Measurements from ENCODE around the gene DIS3L2.
"Not testable (repeated sequence)": the region's sequence is repeated elsewhere in the genome, so short reads cannot be mapped to it uniquely, and the experiment has no call there.

Gene DIS3L2

DNA sequence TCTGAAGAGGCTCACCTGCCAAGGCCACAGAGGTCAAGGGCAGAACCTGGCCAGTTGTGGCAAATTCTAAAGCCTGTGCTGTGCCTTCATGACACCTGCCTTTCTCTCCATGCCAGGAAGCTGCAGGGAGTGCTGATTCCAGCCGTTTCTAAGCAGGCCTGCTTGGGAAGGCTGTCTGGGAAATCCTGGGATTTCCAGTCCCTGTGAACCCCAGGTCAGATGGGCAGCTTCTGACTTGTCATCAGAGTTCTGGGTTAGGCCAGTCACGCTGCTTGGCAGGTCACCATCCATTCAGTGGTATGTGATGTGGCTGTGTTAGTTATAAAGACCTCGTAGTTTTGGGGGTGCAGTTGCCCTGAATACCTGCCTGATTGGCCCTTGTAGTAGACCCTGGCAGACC is 346.3 kb downstream of the DIS3L2 start:
- no peak for DNase-seq

DNA sequence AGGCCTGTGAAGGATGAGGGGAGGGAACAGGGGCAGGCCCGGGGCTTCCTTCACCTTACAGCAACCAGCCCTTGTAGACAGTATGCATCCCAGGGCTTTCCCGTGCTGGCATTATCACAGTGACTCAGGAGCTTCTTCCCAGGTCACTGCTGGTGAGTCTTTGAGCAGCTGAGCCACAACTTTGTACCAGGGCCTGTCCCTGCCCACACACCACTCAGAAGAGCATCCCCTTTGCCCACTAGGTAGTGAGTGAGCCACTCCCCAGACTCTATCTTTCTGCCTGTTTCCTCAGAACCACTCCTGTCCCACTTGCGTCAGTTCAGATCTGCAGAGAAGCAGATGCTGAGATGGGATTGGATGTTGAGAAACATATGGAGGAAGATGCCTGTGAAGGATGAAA is 347.5 kb downstream of the DIS3L2 start:
- no peak for DNase-seq

DNA sequence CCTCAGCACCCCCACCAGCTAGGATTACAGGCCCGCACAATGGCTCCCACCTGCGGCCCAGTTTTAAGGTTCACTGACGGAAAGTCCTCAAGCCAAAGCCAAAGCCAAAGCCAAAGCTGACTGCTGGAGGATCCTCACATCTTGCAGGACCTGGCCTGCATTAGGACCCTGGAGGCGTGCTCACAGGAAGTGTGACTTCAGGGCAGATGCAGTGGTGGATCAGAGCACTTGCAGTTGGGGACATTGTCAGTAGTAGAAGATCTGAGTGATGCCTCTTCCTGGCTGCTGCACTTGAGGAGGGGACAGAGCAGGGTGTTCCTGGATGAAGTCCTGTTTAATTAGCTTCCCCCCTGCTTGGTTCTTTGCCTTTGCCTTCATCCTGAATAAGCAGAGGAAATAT is 348.1 kb downstream of the DIS3L2 start:
- DNase-seq: peak; percentile 35

DNA sequence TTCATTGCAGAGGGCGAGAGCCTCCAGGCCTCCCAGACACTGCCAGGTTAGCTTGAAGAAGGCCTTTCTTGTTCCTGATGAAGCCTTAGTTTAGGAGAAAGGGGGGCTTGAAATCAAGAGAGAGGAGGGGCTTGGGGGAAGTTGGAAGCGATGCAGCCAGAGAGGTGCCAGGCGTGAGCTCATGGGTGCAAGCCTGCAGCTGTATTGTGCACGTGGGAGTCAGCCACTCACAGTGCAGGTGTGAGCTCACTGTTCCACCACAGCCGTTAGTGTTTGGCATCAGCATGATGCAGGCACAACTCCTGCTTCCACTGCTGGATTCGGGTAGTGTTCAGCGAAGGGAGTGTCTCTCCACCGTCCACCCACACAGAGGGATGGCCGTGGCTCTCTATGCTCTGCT is 348.6 kb downstream of the DIS3L2 start:
- no peak for DNase-seq

DNA sequence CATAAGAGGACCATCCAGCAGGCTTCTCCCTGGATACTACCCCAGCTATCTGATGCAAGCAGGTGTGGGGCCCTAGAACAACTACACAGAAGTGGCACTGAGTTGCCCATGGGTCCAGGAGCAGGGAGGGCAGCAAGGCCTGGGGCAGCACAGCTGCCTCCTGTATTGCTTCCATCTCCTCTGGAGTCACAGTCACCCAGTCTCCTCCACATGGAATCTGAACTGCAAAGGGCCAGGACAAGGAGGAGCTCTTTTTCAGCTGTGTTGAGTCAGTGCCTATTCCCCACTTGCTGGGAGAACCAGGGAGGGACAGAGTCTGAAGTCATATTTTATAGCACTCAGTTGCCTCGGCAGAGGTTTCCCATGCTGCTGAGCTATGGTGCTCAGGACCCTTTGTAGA is 349.2 kb downstream of the DIS3L2 start:
- no peak for DNase-seq

DNA sequence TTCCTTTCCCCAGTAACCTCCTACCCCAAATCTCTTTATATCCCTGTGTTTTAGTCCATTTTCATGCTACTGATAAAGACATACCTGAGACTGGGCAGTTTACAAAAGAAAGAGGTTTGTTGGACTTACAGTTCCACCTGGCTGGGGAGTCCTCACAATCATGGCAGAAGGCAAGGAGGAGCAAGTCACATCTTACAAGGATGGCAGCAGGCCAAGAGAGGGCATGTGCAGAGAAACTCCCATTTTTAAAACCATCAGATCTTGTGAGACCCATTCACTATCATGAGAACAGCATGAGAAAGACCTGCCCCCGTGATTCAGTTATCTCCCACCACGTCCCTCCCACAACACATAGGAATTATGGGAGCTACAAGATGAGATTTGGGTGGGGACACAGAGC is 352.1 kb downstream of the DIS3L2 start:
- not testable (repeated sequence) for DNase-seq

DNA sequence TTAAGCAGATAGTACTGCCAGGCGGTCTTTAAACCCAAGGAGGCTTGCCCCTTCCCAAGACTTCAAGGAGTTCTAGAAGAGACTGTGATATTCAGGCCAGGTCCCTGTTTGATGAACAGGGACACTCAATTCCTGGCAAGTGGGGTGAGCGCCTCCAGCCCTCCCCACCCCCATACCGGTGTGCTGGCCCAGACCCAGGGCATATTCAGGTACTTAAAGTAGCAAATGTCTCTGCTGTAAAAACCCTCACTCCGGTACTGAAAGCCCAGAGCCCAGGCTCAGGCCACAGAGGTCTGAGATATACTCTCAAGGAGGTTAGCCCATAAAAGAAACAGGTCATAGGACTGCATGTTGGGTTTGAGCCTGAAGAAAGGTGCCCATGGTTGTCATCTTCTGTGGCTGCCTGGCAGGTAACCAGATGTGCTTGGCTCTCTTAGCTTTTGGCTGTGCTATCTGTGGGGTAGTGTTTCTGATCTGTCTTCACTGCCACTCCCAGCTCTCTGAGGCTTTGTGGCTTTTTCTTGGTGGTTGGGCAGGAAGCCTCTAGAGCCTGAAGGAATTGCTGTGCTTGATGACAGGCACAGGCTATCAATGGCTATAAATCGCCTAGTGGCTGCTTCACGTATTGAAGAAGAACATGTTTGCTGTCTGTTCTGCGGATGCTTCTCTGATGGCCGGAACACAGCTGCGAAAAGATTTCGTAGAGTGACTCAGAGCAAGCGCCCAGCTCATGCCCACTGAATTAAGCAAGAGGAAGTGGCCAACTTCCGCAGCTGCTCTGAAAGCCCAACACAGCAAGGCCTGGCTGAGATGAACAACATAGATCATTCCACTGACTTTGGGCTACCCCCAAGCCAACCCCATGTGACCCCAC is 353.8 kb downstream of the DIS3L2 start:
- peak; percentile 85 for DNase-seq

DNA sequence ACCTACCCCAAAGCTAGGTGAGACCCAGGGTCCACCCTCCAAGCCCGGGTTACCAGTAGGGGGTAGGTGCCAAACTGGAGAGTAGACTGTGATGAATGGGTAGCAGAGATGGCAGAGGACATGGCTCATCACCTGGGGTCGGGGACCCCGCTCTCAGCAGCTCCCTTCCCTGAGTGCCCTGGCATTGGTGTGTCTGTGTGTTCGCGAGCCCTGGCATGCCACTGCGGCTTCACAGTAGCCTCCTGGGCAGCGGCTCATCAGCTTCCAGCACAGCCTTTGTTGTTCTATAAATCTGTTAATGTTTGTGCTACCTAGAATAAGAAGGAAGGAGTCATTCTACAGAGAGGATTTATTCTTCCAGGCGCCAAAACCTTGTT is 354.4 kb downstream of the DIS3L2 start:
- no peak for DNase-seq

DNA sequence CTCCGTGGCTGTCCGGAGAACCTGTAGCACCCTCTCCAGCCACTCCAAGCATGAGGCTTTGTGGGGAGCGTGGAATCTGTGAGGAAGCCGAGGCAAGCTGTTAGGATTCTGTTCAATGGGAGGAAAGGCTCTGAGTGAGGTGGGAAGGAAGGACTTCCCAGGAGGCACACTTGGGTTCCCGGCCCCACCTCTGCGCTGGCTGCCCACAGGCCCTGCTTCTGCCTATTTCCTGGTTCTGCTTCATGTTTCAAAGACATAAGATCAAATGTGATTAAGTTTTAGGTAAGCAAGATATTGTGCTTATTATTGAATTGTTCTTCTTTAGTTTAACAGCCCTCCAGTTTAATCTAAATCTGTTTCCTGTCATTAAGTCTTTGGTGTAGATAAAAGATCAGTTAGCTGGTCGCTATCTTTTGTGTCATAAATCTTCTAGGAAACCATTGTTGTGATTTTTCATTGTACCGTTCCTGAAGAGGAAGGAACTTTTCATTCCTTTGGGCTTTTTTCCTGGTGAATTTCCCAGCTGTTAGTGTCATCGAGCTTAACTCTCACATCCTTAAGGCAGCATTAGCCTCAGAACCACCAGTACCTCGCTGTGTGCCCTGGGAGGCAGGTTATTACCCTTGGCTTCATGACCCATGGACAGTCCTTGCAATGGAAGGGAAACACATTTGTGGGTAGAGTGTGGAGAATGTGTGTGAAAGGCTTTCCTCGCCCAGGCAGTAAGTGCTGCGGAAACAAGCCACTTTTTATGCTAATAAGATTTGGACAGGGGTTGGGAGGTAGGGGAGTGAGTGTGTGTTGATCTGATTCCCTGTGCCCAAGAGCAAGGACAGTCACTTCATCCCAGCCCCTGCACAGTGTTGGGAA is 355.2 kb downstream of the DIS3L2 start:
- no peak for DNase-seq

DNA sequence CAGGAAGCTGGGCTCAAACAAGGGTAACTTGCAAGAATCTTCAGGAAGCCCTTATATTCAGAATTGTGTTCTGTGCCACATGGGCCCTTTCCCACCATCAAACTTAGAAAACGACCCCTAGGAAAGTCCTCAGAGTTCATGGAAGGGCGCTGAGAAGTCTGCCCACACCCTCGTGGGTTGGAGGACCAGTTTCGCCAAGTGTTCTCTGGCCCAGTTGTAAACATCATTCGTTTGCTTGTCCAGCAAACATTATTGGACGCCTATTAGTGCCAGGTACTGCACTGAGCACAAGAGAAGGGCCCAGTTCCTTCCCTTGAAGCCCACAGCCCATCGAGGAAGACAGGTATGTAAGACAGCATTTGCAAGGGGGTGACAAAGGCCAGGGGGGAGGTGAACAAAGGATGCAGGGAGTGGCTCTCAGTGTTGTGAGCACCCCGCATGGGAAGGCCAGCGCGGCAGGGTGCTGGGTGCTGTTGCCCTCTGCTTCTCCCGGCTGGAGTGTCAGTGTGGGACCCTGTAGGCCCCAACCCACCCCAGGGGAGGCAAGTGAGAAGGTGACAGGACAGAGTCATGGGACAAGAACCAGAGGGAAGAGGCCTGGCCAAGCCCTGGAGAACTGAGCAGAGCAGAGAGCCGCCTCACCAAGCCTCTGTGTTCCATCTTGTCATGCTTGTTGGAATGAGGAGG is 356.8 kb downstream of the DIS3L2 start:
- no peak for DNase-seq

DNA sequence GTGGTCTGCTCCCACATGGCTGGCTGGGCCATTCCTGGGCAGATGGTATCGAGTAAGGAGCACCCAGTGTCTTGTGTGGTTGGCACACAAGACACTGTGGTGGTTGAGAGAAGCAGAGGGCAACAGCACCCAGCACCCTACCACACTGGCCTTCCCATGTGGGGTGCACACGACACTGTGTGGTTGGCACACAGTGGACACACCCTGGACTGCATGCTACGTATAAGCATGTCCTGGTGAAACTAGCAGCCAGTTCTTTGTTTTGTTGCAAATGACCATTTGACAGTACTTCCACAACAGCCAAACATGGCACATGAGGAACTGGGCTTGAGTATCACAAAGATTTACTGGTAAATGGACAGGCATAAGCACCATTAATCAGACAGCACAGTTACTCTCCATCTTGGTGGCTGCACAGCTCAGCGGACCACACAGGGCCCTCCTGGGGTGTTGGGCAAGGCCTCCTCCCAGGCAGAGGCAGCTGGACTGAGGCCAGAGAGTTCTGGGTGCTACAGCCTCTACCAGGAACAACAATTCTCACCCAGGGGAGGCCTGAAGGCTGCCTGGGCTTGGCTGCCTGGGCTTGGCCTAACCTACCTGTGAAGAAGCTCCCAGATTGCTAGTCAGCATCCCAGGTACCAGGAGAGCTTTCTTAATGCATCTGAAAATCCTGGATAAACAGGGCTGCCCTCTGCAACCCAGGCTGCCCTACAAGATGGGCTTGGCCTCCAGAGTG is 357.7 kb downstream of the DIS3L2 start:
- DNase-seq: no peak

DNA sequence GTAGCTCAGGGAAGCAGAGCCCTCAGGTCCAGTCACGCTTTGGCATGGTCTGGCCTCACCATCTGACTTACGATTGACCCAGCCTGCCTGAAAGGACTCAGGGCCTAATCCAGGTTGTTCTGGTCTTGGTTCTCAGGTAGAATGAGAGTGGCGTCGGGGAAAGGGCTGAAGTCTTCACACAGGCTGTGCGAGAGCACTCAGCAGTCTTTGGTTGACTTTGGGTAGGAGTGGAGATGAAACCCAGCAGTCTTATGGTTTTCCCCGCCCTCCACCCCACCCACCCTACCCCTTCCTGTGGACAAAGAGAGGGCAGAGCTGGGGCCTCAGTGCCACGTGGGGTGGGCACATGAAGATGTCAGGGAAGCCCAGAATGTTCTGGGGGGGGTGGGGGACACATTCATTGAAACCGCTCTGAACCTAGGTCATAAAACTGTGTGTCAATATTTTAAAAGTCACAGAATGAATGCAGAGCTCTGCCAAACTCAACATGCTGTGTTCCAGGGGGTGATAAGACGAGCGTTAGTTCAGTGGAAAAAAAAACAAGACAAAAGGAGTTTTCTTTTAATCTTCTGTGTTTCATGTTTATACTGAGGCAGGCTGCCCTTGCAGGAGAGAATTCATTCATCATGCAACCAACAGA is 358.4 kb downstream of the DIS3L2 start:
- no peak for DNase-seq

DNA sequence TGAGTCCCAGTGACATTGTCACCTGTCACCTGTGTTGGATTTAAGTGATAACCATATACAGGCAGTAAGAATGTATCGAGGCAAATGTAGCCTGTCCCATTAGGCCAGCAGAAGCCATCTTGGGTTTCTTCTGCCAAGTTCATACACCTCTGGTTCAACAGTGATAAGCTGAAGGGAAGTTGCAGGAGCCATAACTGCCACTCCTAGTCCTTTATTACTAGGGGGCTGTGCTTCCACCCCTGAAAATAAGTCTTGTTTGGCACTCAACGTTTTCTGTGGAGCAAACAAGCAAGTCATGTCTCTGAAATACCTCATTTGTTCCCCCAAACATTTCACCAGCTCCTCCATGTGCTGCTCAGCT is 358.9 kb downstream of the DIS3L2 start:
- DNase-seq: no peak

DNA sequence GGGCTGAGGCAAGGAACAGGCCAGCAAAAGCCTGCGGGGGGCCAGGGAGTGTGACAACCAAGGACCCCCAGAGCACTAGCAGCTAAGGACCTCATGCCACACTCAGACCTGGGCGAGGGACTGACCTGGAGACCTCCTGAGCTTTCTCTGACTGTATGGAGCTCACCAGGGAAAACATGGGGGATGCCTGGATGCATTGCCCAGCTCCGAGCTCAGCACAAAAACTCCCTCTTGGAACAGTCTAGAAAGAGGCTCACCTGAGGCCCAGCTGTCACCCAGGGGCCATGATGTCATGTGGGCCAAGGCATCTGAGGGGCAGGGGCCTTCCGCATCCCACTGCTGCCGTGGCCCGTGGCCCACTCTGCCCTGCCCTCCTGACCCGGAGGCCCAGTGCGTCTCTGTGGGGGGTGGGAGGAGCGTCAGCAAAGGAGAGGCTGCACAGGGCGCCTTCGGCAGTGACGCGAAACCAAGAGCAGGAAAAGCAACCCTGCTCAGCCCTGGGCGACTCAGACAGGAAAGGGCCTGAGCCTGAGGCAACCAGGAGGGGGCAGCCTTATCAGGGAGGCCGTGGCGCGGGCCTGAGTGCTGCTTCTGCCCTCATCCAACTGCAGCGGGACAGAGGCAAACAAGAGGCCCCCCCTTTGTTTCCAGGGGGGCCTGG is 359.8 kb downstream of the DIS3L2 start:
- peak; percentile 61 for DNase-seq

DNA sequence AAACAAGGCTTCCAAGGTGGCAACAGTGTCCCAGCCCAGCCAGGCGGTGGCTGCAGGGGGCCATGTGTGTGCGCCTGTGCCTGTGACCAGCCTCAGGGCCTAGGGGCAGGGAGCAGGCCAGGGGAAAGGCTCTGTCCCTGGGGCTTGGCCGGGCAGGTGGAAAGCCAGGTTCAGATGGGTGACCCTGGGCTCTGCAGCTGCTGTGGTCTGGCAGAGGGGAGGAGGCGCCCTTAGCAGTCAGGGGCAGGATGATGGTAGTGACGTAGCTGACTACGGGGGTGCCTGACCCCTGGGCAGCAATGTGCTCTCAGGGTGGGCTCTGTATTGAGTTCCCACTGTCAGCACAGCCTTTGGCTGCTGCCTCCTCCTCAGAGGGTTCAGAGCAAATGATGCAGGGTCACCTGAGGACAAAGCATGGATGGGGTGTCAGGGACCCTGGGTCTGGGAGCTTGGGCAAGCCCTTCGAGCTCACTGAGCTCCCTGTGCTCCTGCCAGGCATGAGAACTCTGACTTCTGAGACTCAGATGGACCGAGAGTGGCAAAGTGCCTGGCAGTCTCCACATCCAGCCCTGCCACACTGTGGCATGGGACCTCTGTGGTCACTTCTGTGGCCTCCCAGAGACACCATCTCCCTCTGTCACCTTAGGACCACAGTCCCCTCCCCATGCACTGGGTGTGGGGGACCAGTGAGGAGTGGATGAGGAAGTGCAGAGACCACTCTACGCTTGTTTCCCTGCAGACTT is 360.5 kb downstream of the DIS3L2 start:
- DNase-seq: no peak

DNA sequence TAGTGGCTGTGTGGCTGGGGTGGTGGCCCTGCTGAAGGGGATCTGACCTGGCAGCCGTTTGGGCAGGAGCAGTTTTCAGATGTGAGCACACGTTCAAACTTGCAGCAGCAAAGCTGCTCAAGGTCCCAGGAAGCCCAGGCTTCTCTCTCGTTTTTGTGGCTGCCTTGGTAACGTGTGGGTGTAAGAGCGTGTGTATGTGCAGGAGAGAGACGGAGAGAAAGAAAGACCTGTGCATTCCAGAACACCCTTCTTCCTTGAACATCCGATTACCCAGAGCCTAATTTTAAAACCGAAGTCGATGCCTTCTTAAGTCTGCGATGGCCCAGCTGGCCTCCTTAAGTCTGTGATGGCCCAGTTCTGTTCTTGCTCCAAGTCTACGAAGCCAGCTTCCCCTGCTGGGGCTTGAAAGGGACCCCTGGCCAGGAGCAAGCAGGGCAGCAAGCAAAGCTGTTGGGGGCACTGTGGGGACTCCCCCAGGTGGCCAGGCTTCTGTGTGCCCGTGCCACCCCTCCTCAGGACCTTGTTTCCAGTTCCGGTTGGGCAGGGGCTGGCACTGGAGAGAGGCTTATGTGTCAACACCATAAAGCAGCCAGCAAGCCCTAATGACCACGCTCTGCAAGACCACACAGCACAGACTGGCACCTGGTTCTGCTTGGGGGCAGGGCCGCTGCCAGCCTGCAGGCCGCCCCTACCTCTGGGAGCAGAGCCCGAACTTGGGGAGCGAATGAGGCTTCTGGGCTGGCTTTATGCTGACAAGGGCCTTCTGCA is 361.2 kb downstream of the DIS3L2 start:
- DNase-seq: no peak

DNA sequence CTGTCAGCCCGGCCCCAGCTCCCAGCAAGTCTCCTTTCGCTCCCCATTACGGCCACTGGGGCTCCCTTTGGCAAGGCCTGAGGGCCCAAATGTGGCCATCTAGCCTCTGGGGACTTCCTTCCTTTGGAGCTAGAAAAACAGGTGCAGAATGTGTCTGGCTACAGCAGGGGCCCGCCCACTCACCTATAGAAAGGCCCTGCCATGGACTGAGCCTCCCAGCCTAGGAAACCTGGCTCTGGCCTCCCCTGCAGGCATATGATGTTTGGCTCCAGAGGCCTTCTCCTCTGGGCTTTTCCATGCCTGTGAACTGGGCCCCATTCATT is 361.8 kb downstream of the DIS3L2 start:
- no peak for DNase-seq

DNA sequence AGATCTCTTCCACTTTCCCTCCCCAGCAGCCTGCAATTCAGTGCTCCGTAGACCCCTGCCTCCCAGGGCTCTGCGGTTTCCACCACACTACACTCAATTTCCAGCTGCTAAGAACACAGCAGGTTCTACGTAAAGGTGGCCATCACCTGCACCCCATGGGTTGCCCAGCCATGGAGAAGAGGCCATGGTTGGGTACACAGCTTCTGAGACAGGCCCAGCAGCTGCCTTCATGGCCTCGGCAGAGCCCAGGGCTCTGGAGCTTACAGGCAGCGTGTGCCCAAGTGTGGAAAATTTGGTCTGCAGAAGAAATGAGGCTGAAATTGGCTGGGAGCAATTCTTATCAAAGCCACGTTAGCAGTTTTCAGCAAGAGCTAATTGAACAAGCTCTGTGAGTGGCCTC is 362.5 kb downstream of the DIS3L2 start:
- not testable (repeated sequence) for DNase-seq

DNA sequence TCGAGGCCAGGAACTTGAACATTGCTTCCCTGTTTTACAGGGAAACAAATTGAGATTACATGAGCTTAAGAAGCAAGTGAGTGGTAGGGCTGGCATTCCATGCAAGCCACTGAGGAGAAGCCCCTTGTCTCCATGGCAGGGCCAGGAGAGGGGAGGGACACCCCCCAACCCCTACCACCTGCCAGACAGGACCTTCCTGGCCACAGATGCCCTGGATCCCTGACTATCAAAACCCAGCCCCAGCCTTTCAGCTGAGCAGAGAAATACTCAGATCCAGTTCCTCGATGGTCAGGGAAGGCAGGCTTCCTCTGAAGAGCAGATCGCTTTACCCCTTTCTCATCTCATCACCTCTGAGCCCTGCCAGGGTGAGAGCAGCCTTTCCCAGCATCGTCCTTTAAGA is 363.3 kb downstream of the DIS3L2 start:
- no peak for DNase-seq
